A673 (cell line): ENCODE measurements around the gene ODF2L.

Experiments used
- CTCF ChIP-seq: fragments of 300-800, 200-600 bp; sonication (generic); conservative IDR thresholded peaks from 2 replicates; pipeline ENCODE4 v1.5.1; 2017; ENCODE audit warnings: low read depth, mild to moderate bottlenecking, antibody characterized with exemption, low read length, moderate library complexity, mixed read lengths
- EZH2 ChIP-seq: fragments of 200-600 bp; sonication (generic); IDR thresholded peaks from 2 replicates; pipeline ENCODE4 v1.6.1; 2017; ENCODE audit warnings: borderline replicate concordance, low read depth, mild to moderate bottlenecking, mixed read lengths, antibody characterized with exemption, low read length; ENCODE audit not compliant: poor library complexity, severe bottlenecking

GRCh38 chr1:86389307-86389706 lies 6.8 kb downstream of the ODF2L start:
- TF ChIP-seq CTCF (no peak), EZH2 (no peak)
